ENCODE results near the gene PEX6. TPM values are rescaled to one million over a fixed set of nuclear protein-coding genes. Genes with fewer than 3 reads are reported as not detected.

The PEX6 gene
- total and polyA plus RNA-seq, 2 of the 13 experiments (the other 11 are each of a cell fraction or from before 2014, with no cell fraction given): 5.1 to 6.7 TPM

GRCh38 chr6:42960243-42961019, 18.6 kb downstream of the PEX6 start, which contains the start of gene GNMT (continued):
- TF ChIP-seq BATF2 (CRISPR knock-in tag; IDR thresholded peaks at IDR 0.05) (0 out of 2 replicates have a peak, but pooled peaks have one; percentile 81), SMAD9 (CRISPR knock-in tag; IDR thresholded peaks at IDR 0.05) (0 out of 2 replicates have a peak, but pooled peaks have one; percentile 21), ETV5 (CRISPR knock-in tag; IDR thresholded peaks at IDR 0.05; ENCODE audit: borderline replicate concordance) (0 out of 2 replicates have a peak, but pooled peaks have one; percentile 16), ZNF460 (CRISPR knock-in tag; IDR thresholded peaks at IDR 0.05; ENCODE audit: borderline replicate concordance) (no peak), ZNF18 (CRISPR knock-in tag; IDR thresholded peaks at IDR 0.05; ENCODE audit: insufficient replicate concordance) (peak; percentile 80), ZNF33A (CRISPR knock-in tag; IDR thresholded peaks at IDR 0.05; ENCODE audit: borderline replicate concordance) (no peak), TBX3 (IDR thresholded peaks at IDR 0.05; ENCODE audit: borderline replicate concordance) (no peak), ZNF746 (CRISPR knock-in tag; IDR thresholded peaks at IDR 0.05) (no peak; the same call in 1 of the 2 replicates), PCBP1 (IDR thresholded peaks at IDR 0.05; ENCODE audit: borderline replicate concordance, low read depth, low read length) (no peak), KDM6A (CRISPR knock-in tag; IDR thresholded peaks at IDR 0.05; ENCODE audit: low read depth) (no peak), DNMT3B (CRISPR knock-in tag; conservative IDR thresholded peaks at IDR 0.05) (peak; percentile 77; the same call in 1 of the 2 replicates), PRDM4 (CRISPR knock-in tag; IDR thresholded peaks at IDR 0.05; ENCODE audit: borderline replicate concordance) (no peak), MTF1 (CRISPR knock-in tag; IDR thresholded peaks at IDR 0.05) (0 out of 2 replicates have a peak, but pooled peaks have one; percentile 42), THAP9 (CRISPR knock-in tag; IDR thresholded peaks at IDR 0.05; ENCODE audit: borderline replicate concordance) (peak; percentile 85; the same call in 1 of the 2 replicates), ZNF564 (CRISPR knock-in tag; IDR thresholded peaks at IDR 0.05) (no peak; the same call in 1 of the 2 replicates), RAD51 (IDR thresholded peaks at IDR 0.05; ENCODE audit: borderline replicate concordance) (no peak), NFE2L1 (CRISPR knock-in tag; IDR thresholded peaks at IDR 0.05; ENCODE audit: borderline replicate concordance) (no peak), ZNF841 (CRISPR knock-in tag; IDR thresholded peaks at IDR 0.05; ENCODE audit: borderline replicate concordance) (no peak), TFDP1 (CRISPR knock-in tag; IDR thresholded peaks at IDR 0.05; ENCODE audit: borderline replicate concordance) (peak; percentile 76; the same call in 1 of the 2 replicates), RNF2 (conservative IDR thresholded peaks at IDR 0.05; ENCODE audit: low read depth) (0 out of 2 replicates have a peak, but pooled peaks have one; percentile 48)

Measured in HepG2 (cell line).